22Rv1 (cell line): Measurements from ENCODE around the gene RPL28.

Experiments
- ZFX ChIP-seq: fragments of 450-650 bp; IDR thresholded peaks from 2 replicates; pipeline ENCODE4 v1.6.1; 2017; ENCODE audit warnings: antibody characterized with exemption, borderline replicate concordance
- TF ChIP-seq, protein P1 (sequence below): fragments of 450-650 bp; IDR thresholded peaks from 2 replicates; pipeline ENCODE4 v1.5.1; 2017; ENCODE audit warnings: mild to moderate bottlenecking

- TF ChIP-seq, protein P1, sequence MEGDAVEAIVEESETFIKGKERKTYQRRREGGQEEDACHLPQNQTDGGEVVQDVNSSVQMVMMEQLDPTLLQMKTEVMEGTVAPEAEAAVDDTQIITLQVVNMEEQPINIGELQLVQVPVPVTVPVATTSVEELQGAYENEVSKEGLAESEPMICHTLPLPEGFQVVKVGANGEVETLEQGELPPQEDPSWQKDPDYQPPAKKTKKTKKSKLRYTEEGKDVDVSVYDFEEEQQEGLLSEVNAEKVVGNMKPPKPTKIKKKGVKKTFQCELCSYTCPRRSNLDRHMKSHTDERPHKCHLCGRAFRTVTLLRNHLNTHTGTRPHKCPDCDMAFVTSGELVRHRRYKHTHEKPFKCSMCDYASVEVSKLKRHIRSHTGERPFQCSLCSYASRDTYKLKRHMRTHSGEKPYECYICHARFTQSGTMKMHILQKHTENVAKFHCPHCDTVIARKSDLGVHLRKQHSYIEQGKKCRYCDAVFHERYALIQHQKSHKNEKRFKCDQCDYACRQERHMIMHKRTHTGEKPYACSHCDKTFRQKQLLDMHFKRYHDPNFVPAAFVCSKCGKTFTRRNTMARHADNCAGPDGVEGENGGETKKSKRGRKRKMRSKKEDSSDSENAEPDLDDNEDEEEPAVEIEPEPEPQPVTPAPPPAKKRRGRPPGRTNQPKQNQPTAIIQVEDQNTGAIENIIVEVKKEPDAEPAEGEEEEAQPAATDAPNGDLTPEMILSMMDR = no peak
- TF ChIP-seq ZFX = no peak
Observed at GRCh38 chr19:55408533-55408872, 22.8 kb downstream of the RPL28 start.
